Rectal smooth muscle tissue (tissue), 1 donor: Measurements from ENCODE around the gene NCBP1.
"Not testable (repeated sequence)": the region's sequence is repeated elsewhere in the genome, so short reads cannot be mapped to it uniquely, and the experiment has no call there.

Source experiments
- H3K27ac ChIP-seq: one replicate; pipeline ENCODE4 v1.7.0; 2013; ENCODE audit warnings: low read depth, low read length, inconsistent platforms
- H3K27me3 ChIP-seq: one replicate; pipeline ENCODE4 v1.7.0; 2013; ENCODE audit warnings: low read length; ENCODE audit not compliant: control insufficient read depth, insufficient read depth
- H3K36me3 ChIP-seq: one replicate; pipeline ENCODE4 v1.7.0; 2013; ENCODE audit warnings: low read length; ENCODE audit not compliant: control insufficient read depth, insufficient read depth
- H3K4me1 ChIP-seq: one replicate; pipeline ENCODE4 v1.7.0; 2013; ENCODE audit warnings: low read length; ENCODE audit not compliant: control insufficient read depth, insufficient read depth
- H3K4me3 ChIP-seq: one replicate; pipeline ENCODE4 v1.7.0; 2013; ENCODE audit warnings: low read length
- H3K9ac ChIP-seq: one replicate; pipeline ENCODE4 v1.7.0; 2013; ENCODE audit warnings: low read length

The NCBP1 gene

GRCh38 chr9:97632985-97633858, at the start of gene NCBP1, which contains the start of gene TSTD2:
Gene NCBP1, plus strand, starts transcription at chr9:97633821. Its CDS starts 61 bp downstream, at chr9:97633882.
Gene TSTD2, minus strand, starts transcription at chr9:97633368. Its CDS starts 5,806 bp downstream, at chr9:97627562.
- Histone ChIP-seq H3K27me3 (no peaks in the 10 kb centered on the region), H3K9ac (peak within 1 kb of the TSS; percentile 98), H3K4me1 (peaks cover 12% of the 10 kb centered on the region), H3K27ac (peak within 1 kb of the TSS; percentile 99), H3K36me3 (no peaks in the 10 kb centered on the region), H3K4me3 (peak within 1 kb of the TSS; percentile 92)

- not testable (repeated sequence) for H3K36me3 ChIP-seq, H3K4me1 ChIP-seq, H3K4me3 ChIP-seq, H3K27me3 ChIP-seq, H3K9ac ChIP-seq, H3K27ac ChIP-seq
Measured at GRCh38 chr9:97584778-97585177, 48.8 kb upstream of the NCBP1 start.

GRCh38 chr9:97586909-97587308, 46.7 kb upstream of the NCBP1 start:
- H3K9ac ChIP-seq, H3K27ac ChIP-seq, H3K36me3 ChIP-seq, H3K4me3 ChIP-seq, H3K4me1 ChIP-seq, H3K27me3 ChIP-seq: not testable (repeated sequence)

- H3K36me3 ChIP-seq: peaks cover 3% of the 10 kb centered on the region
- no peak overlapping the region for H3K27ac ChIP-seq
- no peak overlapping the region for H3K4me3 ChIP-seq
- no peak overlapping the region for H3K9ac ChIP-seq
- H3K4me1 ChIP-seq: peaks cover 11% of the 10 kb centered on the region
- no peaks in the 10 kb centered on the region for H3K27me3 ChIP-seq
Measured at GRCh38 chr9:97591535-97591934, 42.1 kb upstream of the NCBP1 start.

- Histone ChIP-seq H3K36me3 (peaks cover 3% of the 10 kb centered on the region), H3K4me3 (no peak overlapping the region), H3K4me1 (peaks cover 16% of the 10 kb centered on the region), H3K27ac (no peak overlapping the region), H3K27me3 (no peaks in the 10 kb centered on the region), H3K9ac (no peak overlapping the region)
Measured at GRCh38 chr9:97592126-97592525, 41.5 kb upstream of the NCBP1 start.

- Histone ChIP-seq H3K4me3 (no peak overlapping the region), H3K4me1 (peaks cover 19% of the 10 kb centered on the region), H3K9ac (no peak overlapping the region), H3K27me3 (no peaks in the 10 kb centered on the region), H3K36me3 (peaks cover 3% of the 10 kb centered on the region), H3K27ac (peak overlapping the region; percentile 70)
Measured at GRCh38 chr9:97593960-97594359, 39.7 kb upstream of the NCBP1 start.

GRCh38 chr9:97594381-97594921, 39.2 kb upstream of the NCBP1 start:
- Histone ChIP-seq H3K4me3 (no peak overlapping the region), H3K27me3 (no peaks in the 10 kb centered on the region), H3K4me1 (peaks cover 19% of the 10 kb centered on the region), H3K36me3 (peaks cover 3% of the 10 kb centered on the region), H3K27ac (peak overlapping the region; percentile 70), H3K9ac (no peak overlapping the region)

- H3K4me1 ChIP-seq: peaks cover 19% of the 10 kb centered on the region
- no peaks in the 10 kb centered on the region for H3K27me3 ChIP-seq
- peaks cover 13% of the 10 kb centered on the region for H3K36me3 ChIP-seq
- no peak overlapping the region for H3K27ac ChIP-seq
- no peak overlapping the region for H3K4me3 ChIP-seq
- no peak overlapping the region for H3K9ac ChIP-seq
Measured at GRCh38 chr9:97596906-97597305, 36.7 kb upstream of the NCBP1 start.

- no peak overlapping the region for H3K4me3 ChIP-seq
- H3K9ac ChIP-seq: peak overlapping the region; percentile 10
- no peak overlapping the region for H3K27ac ChIP-seq
- peaks cover 20% of the 10 kb centered on the region for H3K36me3 ChIP-seq
- no peaks in the 10 kb centered on the region for H3K27me3 ChIP-seq
- peaks cover 14% of the 10 kb centered on the region for H3K4me1 ChIP-seq
Measured at GRCh38 chr9:97598461-97599288, 34.9 kb upstream of the NCBP1 start.

GRCh38 chr9:97599314-97599846, 34.2 kb upstream of the NCBP1 start:
- no peak overlapping the region for H3K4me3 ChIP-seq
- H3K4me1 ChIP-seq: peaks cover 8% of the 10 kb centered on the region
- H3K36me3 ChIP-seq: peaks cover 22% of the 10 kb centered on the region
- no peak overlapping the region for H3K9ac ChIP-seq
- no peaks in the 10 kb centered on the region for H3K27me3 ChIP-seq
- no peak overlapping the region for H3K27ac ChIP-seq

- no peak overlapping the region for H3K27ac ChIP-seq
- H3K27me3 ChIP-seq: no peaks in the 10 kb centered on the region
- H3K4me1 ChIP-seq: peaks cover 8% of the 10 kb centered on the region
- H3K4me3 ChIP-seq: no peak overlapping the region
- no peak overlapping the region for H3K9ac ChIP-seq
- peaks cover 32% of the 10 kb centered on the region for H3K36me3 ChIP-seq
Measured at GRCh38 chr9:97600531-97601227, 32.9 kb upstream of the NCBP1 start.
